ENCODE results near the gene TMEM184C.

The TMEM184C gene

GRCh38 chr4:147704846-147705245, 87.6 kb downstream of the TMEM184C start:
- H3K9me3 ChIP-seq (ENCODE audit: control insufficient read depth, insufficient read depth, low read length), result 0 out of 2 replicates have a peak, but pooled peaks cover 5% of the 10 kb centered on the region
- no peak overlapping the region for H3K9ac ChIP-seq (ENCODE audit: low read depth, low read length)
- no peaks in the 10 kb centered on the region for H3K4me1 ChIP-seq (ENCODE audit: insufficient read depth, low read length)
- H3K36me3 ChIP-seq (ENCODE audit: insufficient read depth, low read length), result no peaks in the 10 kb centered on the region; the same call in 1 of the 2 replicates

GRCh38 chr4:147707892-147708672, 90.9 kb downstream of the TMEM184C start:
- H3K9ac ChIP-seq (ENCODE audit: low read depth, low read length), result no peak overlapping the region
- H3K36me3 ChIP-seq (ENCODE audit: insufficient read depth, low read length), result no peaks in the 10 kb centered on the region; the same call in 1 of the 2 replicates
- no peaks in the 10 kb centered on the region for H3K4me1 ChIP-seq (ENCODE audit: insufficient read depth, low read length)
- no peaks in the 10 kb centered on the region for H3K9me3 ChIP-seq (ENCODE audit: control insufficient read depth, insufficient read depth, low read length)

- Histone ChIP-seq H3K9ac (ENCODE audit: low read depth, low read length) (no peak overlapping the region), H3K4me1 (ENCODE audit: insufficient read depth, low read length) (no peaks in the 10 kb centered on the region), H3K36me3 (ENCODE audit: insufficient read depth, low read length) (no peaks in the 10 kb centered on the region; the same call in 1 of the 2 replicates), H3K9me3 (ENCODE audit: control insufficient read depth, insufficient read depth, low read length) (no peaks in the 10 kb centered on the region)
Measured at GRCh38 chr4:147709999-147710398, 92.8 kb downstream of the TMEM184C start.

GRCh38 chr4:147714575-147715401, 97.6 kb downstream of the TMEM184C start:
- Histone ChIP-seq H3K9ac (ENCODE audit: low read depth, low read length) (no peak overlapping the region), H3K4me1 (ENCODE audit: insufficient read depth, low read length) (no peaks in the 10 kb centered on the region), H3K36me3 (ENCODE audit: insufficient read depth, low read length) (no peaks in the 10 kb centered on the region), H3K9me3 (ENCODE audit: control insufficient read depth, insufficient read depth, low read length) (no peaks in the 10 kb centered on the region)

- Histone ChIP-seq H3K36me3 (ENCODE audit: insufficient read depth, low read length) (no peaks in the 10 kb centered on the region), H3K4me1 (ENCODE audit: insufficient read depth, low read length) (no peaks in the 10 kb centered on the region), H3K9me3 (ENCODE audit: control insufficient read depth, insufficient read depth, low read length) (no peaks in the 10 kb centered on the region), H3K9ac (ENCODE audit: low read depth, low read length) (no peak overlapping the region)
Measured at GRCh38 chr4:147717878-147718277, 100.7 kb downstream of the TMEM184C start.
